ENCODE data around the gene CDSN. TPM values are rescaled to one million over a fixed set of nuclear protein-coding genes. Genes with fewer than 3 reads are reported as not detected.

The CDSN gene
- total RNA-seq, 1 donor from 2014 or later, result not detected

DNA sequence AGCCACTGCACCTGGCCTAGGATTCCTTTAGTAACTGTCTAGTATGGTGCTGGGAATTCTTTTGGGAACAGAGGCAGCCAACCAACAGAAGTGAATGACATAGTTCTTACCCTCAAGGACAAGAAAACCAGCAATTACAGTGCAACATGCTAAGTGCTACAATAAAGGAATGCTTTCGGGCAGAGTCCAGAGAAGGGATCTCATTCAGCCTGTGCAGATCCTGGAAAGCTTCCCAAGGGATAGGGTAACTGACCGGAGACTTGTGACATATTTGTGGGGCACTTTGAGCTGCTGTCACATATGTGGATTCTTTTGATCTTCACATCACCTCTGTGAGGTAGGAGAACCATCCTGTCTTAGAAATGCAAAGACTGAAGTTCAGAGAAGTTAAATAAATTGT is 54.7 kb downstream of the CDSN start:
- no peak for DNase-seq (ENCODE audit: extremely low spot score, unreplicated experiment)
- no peaks in the 10 kb centered on the region for H3K27me3 Mint-ChIP-seq
- H3K36me3 Mint-ChIP-seq, result no peaks in the 10 kb centered on the region
- H3K27ac Mint-ChIP-seq, result peak overlapping the region; percentile 93
- TF ChIP-seq, protein P1, sequence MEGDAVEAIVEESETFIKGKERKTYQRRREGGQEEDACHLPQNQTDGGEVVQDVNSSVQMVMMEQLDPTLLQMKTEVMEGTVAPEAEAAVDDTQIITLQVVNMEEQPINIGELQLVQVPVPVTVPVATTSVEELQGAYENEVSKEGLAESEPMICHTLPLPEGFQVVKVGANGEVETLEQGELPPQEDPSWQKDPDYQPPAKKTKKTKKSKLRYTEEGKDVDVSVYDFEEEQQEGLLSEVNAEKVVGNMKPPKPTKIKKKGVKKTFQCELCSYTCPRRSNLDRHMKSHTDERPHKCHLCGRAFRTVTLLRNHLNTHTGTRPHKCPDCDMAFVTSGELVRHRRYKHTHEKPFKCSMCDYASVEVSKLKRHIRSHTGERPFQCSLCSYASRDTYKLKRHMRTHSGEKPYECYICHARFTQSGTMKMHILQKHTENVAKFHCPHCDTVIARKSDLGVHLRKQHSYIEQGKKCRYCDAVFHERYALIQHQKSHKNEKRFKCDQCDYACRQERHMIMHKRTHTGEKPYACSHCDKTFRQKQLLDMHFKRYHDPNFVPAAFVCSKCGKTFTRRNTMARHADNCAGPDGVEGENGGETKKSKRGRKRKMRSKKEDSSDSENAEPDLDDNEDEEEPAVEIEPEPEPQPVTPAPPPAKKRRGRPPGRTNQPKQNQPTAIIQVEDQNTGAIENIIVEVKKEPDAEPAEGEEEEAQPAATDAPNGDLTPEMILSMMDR (conservative IDR thresholded peaks at IDR 0.05), result no peak
- peaks cover 19% of the 10 kb centered on the region for H3K4me1 Mint-ChIP-seq (ENCODE audit: unreplicated experiment)
- H3K4me3 Mint-ChIP-seq, result peak overlapping the region; percentile 69
- peaks cover 5% of the 10 kb centered on the region for H3K9me3 Mint-ChIP-seq

Other genes with a start within 250 kb of the CDSN start
- gene DDR1, start 235.9 kb downstream of the CDSN start, total RNA-seq (ENCODE audit: low replicate concordance), result 197 and 315 TPM in 2 replicates
- 40.8 and 78.7 TPM in 2 replicates for gene GTF2H4, start 212.2 kb downstream of the CDSN start, total RNA-seq (ENCODE audit: low replicate concordance)
- gene VARS2, start 206.2 kb downstream of the CDSN start, total RNA-seq (ENCODE audit: low replicate concordance), result 43.8 and 79.4 TPM in 2 replicates
- gene SFTA2, start 188.3 kb downstream of the CDSN start, total RNA-seq (ENCODE audit: low replicate concordance), result 2.7 and 3.6 TPM in 2 replicates
- gene MUCL3, start 179.5 kb downstream of the CDSN start, total RNA-seq (ENCODE audit: low replicate concordance), result 0.31 and 3.5 TPM in 2 replicates
- gene MUC21, start 136.7 kb downstream of the CDSN start, total RNA-seq (ENCODE audit: low replicate concordance), result 0.43 and 0.65 TPM in 2 replicates
- 1.6 and 4.9 TPM in 2 replicates for gene MUC22, start 110.0 kb downstream of the CDSN start, total RNA-seq (ENCODE audit: low replicate concordance)
- gene C6orf15, start 7.9 kb downstream of the CDSN start, total RNA-seq (ENCODE audit: low replicate concordance), result not detected in 2 replicates
- gene PSORS1C1, start 5.6 kb downstream of the CDSN start, total RNA-seq (ENCODE audit: low replicate concordance), result not detected in 2 replicates
- not detected in 2 replicates for gene PSORS1C2, start 18.6 kb upstream of the CDSN start, total RNA-seq (ENCODE audit: low replicate concordance)
- gene CCHCR1, start 37.4 kb upstream of the CDSN start, total RNA-seq (ENCODE audit: low replicate concordance), result 21.9 and 36.8 TPM in 2 replicates
- gene TCF19, start 38.1 kb upstream of the CDSN start, total RNA-seq (ENCODE audit: low replicate concordance), result 8.9 and 18.9 TPM in 2 replicates
- gene POU5F1, start 50.2 kb upstream of the CDSN start, total RNA-seq (ENCODE audit: low replicate concordance), result not detected in 2 replicates
- gene HLA-C, start 151.6 kb upstream of the CDSN start, total RNA-seq (ENCODE audit: low replicate concordance), result 188 and 347 TPM in 2 replicates
- 53.9 and 116 TPM in 2 replicates for gene HLA-B, start 236.7 kb upstream of the CDSN start, total RNA-seq (ENCODE audit: low replicate concordance)